ENCODE measurements around the gene PHACTR1.

PHACTR1 gene

GRCh38 chr6:12804952-12805645 lies 88.5 kb downstream of the PHACTR1 start:
- no peak for DNase-seq

- no peak for DNase-seq
These were observed 89.6 kb downstream of the PHACTR1 start for GRCh38 chr6:12806136-12806535.

GRCh38 chr6:12806796-12807195 lies 90.2 kb downstream of the PHACTR1 start:
- DNase-seq = no peak

GRCh38 chr6:12811519-12811918 lies 95.0 kb downstream of the PHACTR1 start:
- no peak for DNase-seq

GRCh38 chr6:12813321-12813720 lies 96.8 kb downstream of the PHACTR1 start:
- DNase-seq = no peak

- no peak for DNase-seq
These were observed 97.4 kb downstream of the PHACTR1 start for GRCh38 chr6:12814015-12814414.

- no peak for DNase-seq
These were observed 98.5 kb downstream of the PHACTR1 start for GRCh38 chr6:12815089-12815488.

GRCh38 chr6:12815884-12816600 lies 99.5 kb downstream of the PHACTR1 start:
- DNase-seq = no peak

GRCh38 chr6:12818324-12818723 lies 101.8 kb downstream of the PHACTR1 start:
- DNase-seq = no peak

GRCh38 chr6:12823847-12824246 lies 107.3 kb downstream of the PHACTR1 start:
- no peak for DNase-seq

GRCh38 chr6:12826584-12826983 lies 110.0 kb downstream of the PHACTR1 start:
- no peak for DNase-seq

GRCh38 chr6:12827921-12828320 lies 111.4 kb downstream of the PHACTR1 start:
- DNase-seq = no peak

- no peak for DNase-seq
These were observed 115.7 kb downstream of the PHACTR1 start for GRCh38 chr6:12832226-12832735.

- no peak for DNase-seq
These were observed 119.4 kb downstream of the PHACTR1 start for GRCh38 chr6:12836009-12836408.

GRCh38 chr6:12841619-12842018 lies 125.1 kb downstream of the PHACTR1 start:
- DNase-seq = no peak

- DNase-seq = no peak
These were observed 125.5 kb downstream of the PHACTR1 start for GRCh38 chr6:12842114-12842513.

- DNase-seq = no peak
These were observed 126.1 kb downstream of the PHACTR1 start for GRCh38 chr6:12842658-12843057.

- DNase-seq = no peak
These were observed 128.0 kb downstream of the PHACTR1 start for GRCh38 chr6:12844284-12845223.

- DNase-seq = no peak
These were observed 128.8 kb downstream of the PHACTR1 start for GRCh38 chr6:12845224-12846004.

- no peak for DNase-seq
These were observed 132.6 kb downstream of the PHACTR1 start for GRCh38 chr6:12848964-12849808.

GRCh38 chr6:12849809-12850198 lies 133.2 kb downstream of the PHACTR1 start:
- DNase-seq = no peak

Data from NK-92 treated with Interleukin-12 subunit alpha and Interleukin-12 subunit beta, amount 100 ng/mL, for 24 hours (cell line).